Ascending aorta (tissue), 2 donors: ENCODE results near the gene ITPKB. TPM values are rescaled to one million over a fixed set of nuclear protein-coding genes. Genes with fewer than 3 reads are reported as not detected.

Source experiments
- DNase-seq, 2 donors: peaks; one replicate each; pipeline ENCODE4 v3.0.0-alpha.2; 2019; ENCODE audit warnings: low spot score in 2 of 2
- H3K27ac ChIP-seq, 2 donors: fragments of 200-600 bp; sonication (generic); one replicate each; pipeline ENCODE4 v1.5.1; 2016 to 2017; ENCODE audit warnings: mild to moderate bottlenecking in 1 of 2
- H3K27me3 ChIP-seq: fragments of 200-600 bp; sonication (generic); one replicate; pipeline ENCODE4 v1.5.1; 2017
- H3K36me3 ChIP-seq, 2 donors: fragments of 200-600 bp; sonication (generic); one replicate each; pipeline ENCODE4 v1.5.1; 2016
- H3K4me1 ChIP-seq, 2 donors: fragments of 200-600 bp; sonication (generic); one replicate each; pipeline ENCODE4 v1.5.1; 2016 to 2017; ENCODE audit warnings: mild to moderate bottlenecking in 1 of 2
- H3K4me3 ChIP-seq, 2 donors: fragments of 200-600 bp; sonication (generic); one replicate each; pipeline ENCODE4 v1.5.1; 2016 to 2017; ENCODE audit warnings: mild to moderate bottlenecking in 1 of 2
- H3K9me3 ChIP-seq, 2 donors: fragments of 200-600 bp; sonication (generic); one replicate each; pipeline ENCODE4 v1.5.1; 2016
- CTCF ChIP-seq, 3 experiments: fragments of 200-600 bp in 2 of 3; fragments of 450-650 bp in 1 of 3; sonication (generic) in 2 of 3; IDR thresholded peaks; one replicate each; pipeline ENCODE4 v1.5.1; 2016 to 2019; ENCODE audit warnings: antibody characterized with exemption in 3 of 3, mild to moderate bottlenecking in 1 of 3, moderate library complexity in 1 of 3
- intact Hi-C: fragments of 100-400 bp; cut with DNase I; formaldehyde crosslinking; loops from one replicate; pipeline ENCODE4 v1.15.1; 2023
- total RNA-seq: library from RNA; depleted of rRNA; stranded (reverse); fragments of >200 nt; gene quantifications from one replicate; pipeline ENCODE4 v1.1.0, GENCODE V29; 2016

Gene ITPKB
- total RNA-seq, 1 donor from 2014 or later: 27.5 TPM

- Histone ChIP-seq H3K4me1 (peaks cover 0 to 10% of the 10 kb centered on the region in 2 donors), H3K27ac (no peak overlapping the region), H3K4me3 (no peak overlapping the region), H3K27me3 (no peaks in the 10 kb centered on the region), H3K36me3 (no peaks in the 10 kb centered on the region), H3K9me3 (no peaks in the 10 kb centered on the region)
- no peak for TF ChIP-seq CTCF (IDR thresholded peaks at IDR 0.05)
- no peak for DNase-seq
- intact Hi-C loops: no loop called here
Measured at GRCh38 chr1:226699166-226699565, 39.9 kb downstream of the ITPKB start.

- Histone ChIP-seq H3K27ac (no peak overlapping the region), H3K9me3 (no peaks in the 10 kb centered on the region), H3K4me1 (peaks cover 0 to 5% of the 10 kb centered on the region in 2 donors), H3K4me3 (no peak overlapping the region), H3K27me3 (no peaks in the 10 kb centered on the region), H3K36me3 (no peaks in the 10 kb centered on the region)
- DNase-seq: no peak
- no peak for TF ChIP-seq CTCF (IDR thresholded peaks at IDR 0.05)
- intact Hi-C loops: no loop called here
Measured at GRCh38 chr1:226698659-226699058, 40.4 kb downstream of the ITPKB start.

GRCh38 chr1:226697929-226698544 is 41.0 kb downstream of the ITPKB start:
- Histone ChIP-seq H3K27me3 (no peaks in the 10 kb centered on the region), H3K36me3 (no peaks in the 10 kb centered on the region), H3K4me1 (peaks cover 0 to 7% of the 10 kb centered on the region in 2 donors), H3K9me3 (no peaks in the 10 kb centered on the region), H3K4me3 (no peak overlapping the region), H3K27ac (no peak overlapping the region)
- no peak for TF ChIP-seq CTCF (IDR thresholded peaks at IDR 0.05)
- intact Hi-C loops: no loop called here
- DNase-seq: no peak

GRCh38 chr1:226697151-226697928 is 41.7 kb downstream of the ITPKB start:
- intact Hi-C loops: no loop called here
- Histone ChIP-seq H3K9me3 (no peaks in the 10 kb centered on the region), H3K4me3 (no peak overlapping the region), H3K27me3 (no peaks in the 10 kb centered on the region), H3K27ac (no peak overlapping the region), H3K4me1 (peaks cover 0 to 14% of the 10 kb centered on the region in 2 donors), H3K36me3 (no peaks in the 10 kb centered on the region)
- TF ChIP-seq CTCF (IDR thresholded peaks at IDR 0.05): no peak
- no peak for DNase-seq

- Histone ChIP-seq H3K9me3 (no peaks in the 10 kb centered on the region), H3K4me3 (no peak overlapping the region), H3K27ac (no peak overlapping the region), H3K36me3 (no peaks in the 10 kb centered on the region), H3K4me1 (peaks cover 3 to 19% of the 10 kb centered on the region in 2 donors), H3K27me3 (no peaks in the 10 kb centered on the region)
- no peak for TF ChIP-seq CTCF (IDR thresholded peaks at IDR 0.05)
- intact Hi-C loops: no loop called here
- no peak for DNase-seq
Measured at GRCh38 chr1:226696547-226696946, 42.5 kb downstream of the ITPKB start.
